LNCaP clone FGC (cell line): Measurements from ENCODE around the gene CUL1.
A peak's percentile ranks its signal among the peaks of the same experiment; 100 is the strongest.

Source experiments
- DNase-seq: peaks from one replicate; pipeline ENCODE4 v3.0.0-alpha.2; 2011; ENCODE audit warnings: low read depth
- H3K4me3 ChIP-seq: 2 replicates; pipeline ENCODE4 v1.5.1; 2011; ENCODE audit warnings: mild to moderate bottlenecking, low read depth, low read length, control low read depth
- CTCF ChIP-seq: IDR thresholded peaks from 2 replicates; pipeline ENCODE4 v1.5.1; 2012; ENCODE audit warnings: mild to moderate bottlenecking; ENCODE audit not compliant: control insufficient read depth, insufficient read depth; ENCODE audit errors: extremely low read depth

The CUL1 gene

DNA sequence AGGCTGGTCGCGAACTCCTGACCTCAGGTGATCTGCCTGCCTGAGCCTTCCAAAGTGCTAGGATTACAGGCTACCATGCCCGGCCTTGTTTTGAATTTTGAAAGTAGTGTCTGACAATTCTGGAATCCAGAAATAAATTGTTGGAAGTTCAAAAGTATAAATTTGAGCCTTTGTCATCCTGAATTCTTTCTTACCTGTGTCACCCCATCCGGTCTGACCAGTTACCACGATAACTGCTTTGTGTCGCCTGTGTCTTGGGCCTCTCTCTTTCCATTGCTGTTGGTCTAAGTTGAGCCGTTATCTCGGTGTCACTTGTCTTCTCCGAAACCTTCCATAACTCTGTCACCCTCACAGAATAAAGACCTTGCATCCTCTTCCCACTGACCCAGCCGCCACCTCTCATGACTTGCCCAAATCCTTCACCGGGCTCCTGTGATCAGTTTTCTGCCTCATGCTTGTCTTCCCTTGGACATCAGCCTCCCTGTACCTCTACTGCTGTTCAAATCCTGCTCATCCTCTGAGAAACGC, 18.6 kb downstream of the CUL1 start:
- TF ChIP-seq CTCF: no peak
- DNase-seq: no peak
- H3K4me3 ChIP-seq: no peak overlapping the region

DNA sequence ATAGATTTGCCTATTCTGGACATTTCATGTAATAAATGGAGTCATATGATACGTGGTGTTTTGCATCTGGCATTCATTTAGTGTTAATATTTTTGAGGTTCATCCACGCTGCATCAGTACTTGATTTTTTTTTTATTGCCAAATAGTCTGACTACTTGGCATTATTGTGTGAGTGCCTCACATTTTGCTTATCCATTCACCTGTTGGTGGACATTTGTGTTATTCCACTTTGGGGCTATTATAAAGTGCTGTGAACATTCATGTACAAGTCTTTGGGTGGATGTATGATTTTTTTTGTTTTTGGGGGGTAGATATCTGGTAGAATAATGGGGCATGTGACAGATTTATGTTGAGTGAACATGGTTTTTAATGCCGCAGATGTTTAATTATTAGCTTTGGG, 19.7 kb downstream of the CUL1 start:
- no peak for DNase-seq
- no peak for TF ChIP-seq CTCF
- H3K4me3 ChIP-seq: no peak overlapping the region

DNA sequence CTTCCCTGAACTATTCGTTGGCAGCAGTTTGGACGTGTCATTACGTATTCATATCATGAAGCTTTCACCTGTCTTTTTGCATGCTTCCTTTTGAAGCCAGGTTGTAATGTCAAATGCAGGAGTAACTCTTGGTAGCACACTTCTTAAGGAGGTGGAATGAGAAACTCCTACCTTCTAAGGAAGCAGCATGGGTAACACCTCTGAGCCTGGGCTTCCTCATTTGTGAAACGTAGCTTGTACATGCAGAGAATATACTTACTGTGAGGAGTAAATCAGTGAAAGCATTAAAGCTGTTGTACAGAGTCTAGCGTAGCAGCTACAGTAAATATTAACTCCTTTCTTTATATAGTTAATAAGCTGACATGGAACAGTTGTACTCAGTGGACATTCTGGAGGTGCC, 21.1 kb downstream of the CUL1 start:
- no peak for DNase-seq
- no peak overlapping the region for H3K4me3 ChIP-seq
- TF ChIP-seq CTCF: no peak

GRCh38 chr7:148720472-148720871, 21.8 kb downstream of the CUL1 start:
- no peak overlapping the region for H3K4me3 ChIP-seq
- no peak for TF ChIP-seq CTCF
- DNase-seq: no peak

DNA sequence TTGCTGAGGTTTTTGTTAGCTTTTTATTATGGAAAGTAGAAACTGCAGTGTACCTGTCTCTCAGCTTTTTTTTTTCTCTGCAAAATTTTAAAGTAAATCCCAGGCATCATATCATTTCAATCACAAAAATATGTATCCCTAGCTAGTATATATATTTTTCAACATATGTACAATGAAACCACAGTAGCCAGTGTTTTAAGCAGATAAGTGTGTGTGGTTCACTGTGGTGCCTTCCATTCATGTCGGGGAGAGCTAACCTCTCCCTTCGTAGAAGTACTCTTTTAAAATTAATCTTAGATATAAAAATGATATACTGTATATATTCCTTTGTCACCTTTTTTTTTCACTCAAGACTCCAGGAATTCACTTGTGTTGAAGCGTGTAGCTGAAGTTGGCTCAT, 22.7 kb downstream of the CUL1 start:
- no peak for DNase-seq
- no peak for TF ChIP-seq CTCF
- H3K4me3 ChIP-seq: no peak overlapping the region

DNA sequence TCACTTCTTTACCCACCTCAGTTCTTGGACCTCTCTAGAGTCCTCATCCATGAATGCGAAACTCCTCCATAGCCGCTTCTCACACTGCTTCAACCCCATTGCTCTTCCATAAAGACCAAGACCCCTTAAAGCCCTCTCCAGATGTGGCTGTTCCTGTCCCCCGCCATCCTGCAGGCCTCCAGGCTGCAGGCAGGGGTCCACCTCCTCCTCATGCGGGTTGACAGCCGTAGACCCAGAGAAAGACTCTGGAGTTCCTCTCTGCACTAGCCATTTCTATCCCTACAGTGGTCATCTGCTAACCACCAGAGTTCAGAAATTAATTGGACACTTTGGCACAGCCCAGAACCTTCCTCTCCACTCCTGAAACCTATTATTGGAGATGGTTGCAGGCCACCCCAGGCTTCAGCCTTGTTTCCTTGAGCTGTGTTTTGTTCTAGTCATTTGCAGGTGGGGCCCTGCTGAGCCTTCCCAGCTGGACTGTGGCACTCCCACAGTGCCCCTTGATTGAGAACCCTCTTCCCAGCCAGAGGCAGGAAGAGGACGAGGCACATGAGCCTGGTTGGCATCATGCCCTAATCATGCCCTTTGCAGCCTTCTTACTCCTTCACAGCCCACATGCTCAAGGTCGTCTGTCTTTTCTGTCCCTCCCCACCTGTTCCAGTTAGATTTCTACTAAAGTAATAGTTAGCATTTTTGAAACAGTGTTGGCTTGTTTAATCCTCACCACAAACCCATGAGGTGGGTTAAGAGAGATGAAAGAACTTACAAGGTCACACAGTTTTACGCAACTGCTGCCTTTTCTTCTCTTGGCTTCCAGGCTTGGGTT, 23.9 kb downstream of the CUL1 start:
- DNase-seq: no peak
- TF ChIP-seq CTCF: no peak
- H3K4me3 ChIP-seq: no peak overlapping the region

DNA sequence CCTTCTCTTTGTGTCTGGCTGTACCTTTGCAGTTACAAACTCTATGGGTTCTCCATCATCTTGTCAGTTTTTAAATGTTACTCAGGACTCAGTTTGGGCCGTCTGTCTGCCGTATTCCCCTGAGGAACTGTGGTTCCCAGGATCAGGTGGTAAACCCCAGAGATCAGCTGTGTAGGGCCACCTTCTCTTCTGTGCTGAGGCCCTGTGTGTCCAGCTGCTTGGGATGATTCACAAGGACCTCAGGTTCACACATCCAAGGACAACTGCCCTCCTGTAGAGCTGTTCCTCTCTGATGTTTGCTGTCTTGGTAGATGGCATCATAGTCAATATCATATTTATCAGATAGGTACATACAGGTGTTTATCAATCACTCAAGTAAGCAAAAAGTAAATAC, 24.5 kb downstream of the CUL1 start:
- H3K4me3 ChIP-seq: no peak overlapping the region
- TF ChIP-seq CTCF: no peak
- peak; percentile 19 for DNase-seq
